Measurements from ENCODE around the gene TANK. TPM values are rescaled to one million over a fixed set of nuclear protein-coding genes. Genes with fewer than 3 reads are reported as not detected.

Gene TANK
- total and polyA plus RNA-seq, 2 donors from 2014 or later: 21.2 to 56.1 TPM

DNA sequence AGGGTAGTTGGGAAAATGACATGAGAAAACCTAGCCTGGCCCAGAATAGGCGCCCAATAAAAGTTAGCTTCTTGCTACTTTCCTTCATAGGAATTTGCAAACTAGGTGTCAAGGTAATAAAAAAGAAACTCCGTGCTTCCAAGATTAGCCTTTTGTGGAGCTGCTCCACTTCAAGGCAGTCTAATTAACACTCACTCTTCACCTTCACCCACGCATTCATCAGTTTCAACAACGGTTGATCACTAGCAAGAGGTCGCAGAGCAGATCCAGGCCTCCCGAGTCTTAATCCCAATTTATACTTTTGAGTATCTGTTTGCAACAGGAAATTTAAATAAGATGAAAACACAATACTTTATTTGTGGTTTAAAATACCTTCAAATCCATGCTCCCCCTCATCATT, 39.5 kb upstream of the TANK start:
- Histone ChIP-seq H3K4me1 (ENCODE audit: control insufficient read depth in 2 of 3, insufficient read depth in 2 of 3, low read depth in 1 of 3, low read length in 3 of 3) (peaks cover 0 to 5% (median 3%) of the 10 kb centered on the region in 3 donors), H3K4me3 (ENCODE audit: low read length in 3 of 3) (no peak overlapping the region), H3K9ac (ENCODE audit: low read length in 3 of 3) (no peak overlapping the region), H3K27ac (ENCODE audit: low read depth in 2 of 2, low read length in 2 of 2) (no peak overlapping the region), H3K9me3 (ENCODE audit: control insufficient read depth in 2 of 3, insufficient read depth in 1 of 3, low read length in 3 of 3) (no peaks in the 10 kb centered on the region), H3K36me3 (ENCODE audit: control insufficient read depth in 2 of 3, insufficient read depth in 3 of 3, low read length in 3 of 3) (no peaks in the 10 kb centered on the region), H3K27me3 (ENCODE audit: control insufficient read depth, insufficient read depth, low read length) (no peaks in the 10 kb centered on the region)
- DNase-seq (no peak), FAIRE-seq (no peak)
- TF ChIP-seq, protein P1, sequence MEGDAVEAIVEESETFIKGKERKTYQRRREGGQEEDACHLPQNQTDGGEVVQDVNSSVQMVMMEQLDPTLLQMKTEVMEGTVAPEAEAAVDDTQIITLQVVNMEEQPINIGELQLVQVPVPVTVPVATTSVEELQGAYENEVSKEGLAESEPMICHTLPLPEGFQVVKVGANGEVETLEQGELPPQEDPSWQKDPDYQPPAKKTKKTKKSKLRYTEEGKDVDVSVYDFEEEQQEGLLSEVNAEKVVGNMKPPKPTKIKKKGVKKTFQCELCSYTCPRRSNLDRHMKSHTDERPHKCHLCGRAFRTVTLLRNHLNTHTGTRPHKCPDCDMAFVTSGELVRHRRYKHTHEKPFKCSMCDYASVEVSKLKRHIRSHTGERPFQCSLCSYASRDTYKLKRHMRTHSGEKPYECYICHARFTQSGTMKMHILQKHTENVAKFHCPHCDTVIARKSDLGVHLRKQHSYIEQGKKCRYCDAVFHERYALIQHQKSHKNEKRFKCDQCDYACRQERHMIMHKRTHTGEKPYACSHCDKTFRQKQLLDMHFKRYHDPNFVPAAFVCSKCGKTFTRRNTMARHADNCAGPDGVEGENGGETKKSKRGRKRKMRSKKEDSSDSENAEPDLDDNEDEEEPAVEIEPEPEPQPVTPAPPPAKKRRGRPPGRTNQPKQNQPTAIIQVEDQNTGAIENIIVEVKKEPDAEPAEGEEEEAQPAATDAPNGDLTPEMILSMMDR (IDR thresholded peaks at IDR 0.05; ENCODE audit: borderline replicate concordance, extremely low read depth, insufficient read depth): no peak
- intact Hi-C loops (cut with DNase I): no loop called here

GRCh38 chr2:161121622-161122021, 38.6 kb upstream of the TANK start:
- no peak for FAIRE-seq
- Histone ChIP-seq H3K27ac (ENCODE audit: low read depth in 2 of 2, low read length in 2 of 2) (no peak overlapping the region), H3K4me3 (ENCODE audit: low read length in 3 of 3) (no peak overlapping the region)

GRCh38 chr2:161122772-161123530, 37.3 kb upstream of the TANK start:
- peaks cover 0 to 5% (median 3%) of the 10 kb centered on the region in 3 donors for H3K4me1 ChIP-seq (ENCODE audit: control insufficient read depth in 2 of 3, insufficient read depth in 2 of 3, low read depth in 1 of 3, low read length in 3 of 3)
- no peaks in the 10 kb centered on the region for H3K36me3 ChIP-seq (ENCODE audit: control insufficient read depth in 2 of 3, insufficient read depth in 3 of 3, low read length in 3 of 3)
- no peak overlapping the region for H3K4me3 ChIP-seq (ENCODE audit: low read length in 3 of 3)
- no peak overlapping the region for H3K9ac ChIP-seq (ENCODE audit: low read length in 3 of 3)
- intact Hi-C loops (cut with DNase I): no loop called here
- peak overlapping the region in 1 of 2 donors; percentile 23 for H3K27ac ChIP-seq (ENCODE audit: low read depth in 2 of 2, low read length in 2 of 2)
- FAIRE-seq: peak; percentile 41
- DNase-seq: peak in 2 of 5 donors; percentile 56 to 70
- TF ChIP-seq, protein P1 (IDR thresholded peaks at IDR 0.05; ENCODE audit: borderline replicate concordance, extremely low read depth, insufficient read depth): no peak
- H3K9me3 ChIP-seq (ENCODE audit: control insufficient read depth in 2 of 3, insufficient read depth in 1 of 3, low read length in 3 of 3): no peaks in the 10 kb centered on the region
- no peaks in the 10 kb centered on the region for H3K27me3 ChIP-seq (ENCODE audit: control insufficient read depth, insufficient read depth, low read length)

More at GRCh38 chr2:161121622-161122021, 38.6 kb upstream of the TANK start:
- Histone ChIP-seq H3K9ac (ENCODE audit: low read length in 3 of 3) (no peak overlapping the region), H3K4me1 (ENCODE audit: control insufficient read depth in 2 of 3, insufficient read depth in 2 of 3, low read depth in 1 of 3, low read length in 3 of 3) (peaks cover 0 to 5% (median 3%) of the 10 kb centered on the region in 3 donors), H3K27me3 (ENCODE audit: control insufficient read depth, insufficient read depth, low read length) (no peaks in the 10 kb centered on the region), H3K9me3 (ENCODE audit: control insufficient read depth in 2 of 3, insufficient read depth in 1 of 3, low read length in 3 of 3) (no peaks in the 10 kb centered on the region), H3K36me3 (ENCODE audit: control insufficient read depth in 2 of 3, insufficient read depth in 3 of 3, low read length in 3 of 3) (no peaks in the 10 kb centered on the region)
- DNase-seq: no peak
- intact Hi-C loops (cut with DNase I): no loop called here
- TF ChIP-seq, protein P1 (IDR thresholded peaks at IDR 0.05; ENCODE audit: borderline replicate concordance, extremely low read depth, insufficient read depth): no peak

All from kidney (tissue), 14 donors.